Muscle layer of colon (tissue), 2 donors: ENCODE data around the gene ADGRB2.

Source experiments
- H3K27ac ChIP-seq: one replicate; pipeline ENCODE4 v1.7.0; 2013; ENCODE audit warnings: low read depth, mild to moderate bottlenecking, low read length, moderate library complexity
- H3K27me3 ChIP-seq, 2 donors: one replicate each; pipeline ENCODE4 v1.7.0; 2013; ENCODE audit warnings: low read length in 2 of 2, mild to moderate bottlenecking in 2 of 2; ENCODE audit not compliant: insufficient read depth in 2 of 2, control insufficient read depth in 1 of 2
- H3K36me3 ChIP-seq: one replicate; pipeline ENCODE4 v1.7.0; 2013; ENCODE audit warnings: mild to moderate bottlenecking, low read length; ENCODE audit not compliant: insufficient read depth
- H3K4me1 ChIP-seq: one replicate; pipeline ENCODE4 v1.7.0; 2013; ENCODE audit warnings: mild to moderate bottlenecking, low read length; ENCODE audit not compliant: insufficient read depth
- H3K4me3 ChIP-seq, 2 donors: one replicate each; pipeline ENCODE4 v1.7.0; 2013; ENCODE audit warnings: low read length in 2 of 2, low read depth in 1 of 2, mild to moderate bottlenecking in 1 of 2, moderate library complexity in 1 of 2
- H3K9ac ChIP-seq: one replicate; pipeline ENCODE4 v1.7.0; 2013; ENCODE audit warnings: low read length
- H3K9me3 ChIP-seq: one replicate; pipeline ENCODE4 v1.7.0; 2013; ENCODE audit warnings: mild to moderate bottlenecking, low read length
- donor health status: abdominal sarcoma.
- donor health status: Adenocarcinoma of cecum.

ADGRB2 gene

GRCh38 chr1:31793586-31794285 is 29.6 kb upstream of the ADGRB2 start:
- H3K4me1 ChIP-seq: peaks cover 7% of the 10 kb centered on the region
- H3K9me3 ChIP-seq: no peaks in the 10 kb centered on the region
- no peaks in the 10 kb centered on the region for H3K27me3 ChIP-seq
- no peak overlapping the region for H3K4me3 ChIP-seq
- H3K9ac ChIP-seq: no peak overlapping the region
- no peaks in the 10 kb centered on the region for H3K36me3 ChIP-seq
- H3K27ac ChIP-seq: no peak overlapping the region

- Histone ChIP-seq H3K4me1 (peaks cover 9% of the 10 kb centered on the region), H3K27me3 (no peaks in the 10 kb centered on the region), H3K9ac (no peak overlapping the region), H3K4me3 (no peak overlapping the region), H3K36me3 (no peaks in the 10 kb centered on the region), H3K9me3 (no peaks in the 10 kb centered on the region), H3K27ac (no peak overlapping the region)
Observed at GRCh38 chr1:31793086-31793485, 28.9 kb upstream of the ADGRB2 start.

- Histone ChIP-seq H3K4me1 (peaks cover 9% of the 10 kb centered on the region), H3K27me3 (no peaks in the 10 kb centered on the region), H3K4me3 (no peak overlapping the region), H3K27ac (no peak overlapping the region), H3K9ac (no peak overlapping the region), H3K36me3 (no peaks in the 10 kb centered on the region), H3K9me3 (no peaks in the 10 kb centered on the region)
Observed at GRCh38 chr1:31792541-31792940, 28.4 kb upstream of the ADGRB2 start.

- H3K4me3 ChIP-seq: no peak overlapping the region
- no peak overlapping the region for H3K27ac ChIP-seq
- H3K4me1 ChIP-seq: peaks cover 9% of the 10 kb centered on the region
- no peaks in the 10 kb centered on the region for H3K27me3 ChIP-seq
- H3K9ac ChIP-seq: no peak overlapping the region
- H3K9me3 ChIP-seq: no peaks in the 10 kb centered on the region
- no peaks in the 10 kb centered on the region for H3K36me3 ChIP-seq
Observed at GRCh38 chr1:31792116-31792515, 28.0 kb upstream of the ADGRB2 start.

- Histone ChIP-seq H3K9ac (no peak overlapping the region), H3K4me1 (peaks cover 9% of the 10 kb centered on the region), H3K9me3 (no peaks in the 10 kb centered on the region), H3K4me3 (no peak overlapping the region), H3K27me3 (no peaks in the 10 kb centered on the region), H3K27ac (no peak overlapping the region), H3K36me3 (no peaks in the 10 kb centered on the region)
Observed at GRCh38 chr1:31791131-31791858, 27.2 kb upstream of the ADGRB2 start.

GRCh38 chr1:31790641-31791091 is 26.5 kb upstream of the ADGRB2 start:
- no peak overlapping the region for H3K9ac ChIP-seq
- no peak overlapping the region for H3K27ac ChIP-seq
- H3K27me3 ChIP-seq: no peaks in the 10 kb centered on the region
- H3K9me3 ChIP-seq: no peaks in the 10 kb centered on the region
- H3K4me3 ChIP-seq: no peak overlapping the region
- no peaks in the 10 kb centered on the region for H3K36me3 ChIP-seq
- H3K4me1 ChIP-seq: peaks cover 9% of the 10 kb centered on the region

- Histone ChIP-seq H3K9me3 (no peaks in the 10 kb centered on the region), H3K27me3 (no peaks in the 10 kb centered on the region), H3K4me1 (peaks cover 9% of the 10 kb centered on the region), H3K27ac (no peak overlapping the region), H3K36me3 (no peaks in the 10 kb centered on the region), H3K9ac (no peak overlapping the region), H3K4me3 (no peak overlapping the region)
Observed at GRCh38 chr1:31790140-31790539, 26.0 kb upstream of the ADGRB2 start.

GRCh38 chr1:31789259-31790065 is 25.3 kb upstream of the ADGRB2 start:
- Histone ChIP-seq H3K27ac (no peak overlapping the region), H3K9me3 (no peaks in the 10 kb centered on the region), H3K27me3 (no peaks in the 10 kb centered on the region), H3K4me1 (peaks cover 9% of the 10 kb centered on the region), H3K4me3 (peak overlapping the region; percentile 55 to 71), H3K36me3 (no peaks in the 10 kb centered on the region), H3K9ac (no peak overlapping the region)

GRCh38 chr1:31788825-31789256 is 24.7 kb upstream of the ADGRB2 start:
- Histone ChIP-seq H3K4me1 (peaks cover 9% of the 10 kb centered on the region), H3K27me3 (no peaks in the 10 kb centered on the region), H3K36me3 (no peaks in the 10 kb centered on the region), H3K4me3 (peak overlapping the region; percentile 55 to 71), H3K9ac (no peak overlapping the region), H3K9me3 (no peaks in the 10 kb centered on the region), H3K27ac (peak overlapping the region; percentile 52)

GRCh38 chr1:31788138-31788824 is 24.1 kb upstream of the ADGRB2 start:
- Histone ChIP-seq H3K27me3 (no peaks in the 10 kb centered on the region), H3K4me1 (peaks cover 9% of the 10 kb centered on the region), H3K4me3 (peak overlapping the region; percentile 55 to 71), H3K9ac (no peak overlapping the region), H3K36me3 (no peaks in the 10 kb centered on the region), H3K27ac (peak overlapping the region; percentile 52), H3K9me3 (no peaks in the 10 kb centered on the region)

GRCh38 chr1:31787786-31788137 is 23.6 kb upstream of the ADGRB2 start:
- Histone ChIP-seq H3K27ac (peak overlapping the region; percentile 52), H3K9me3 (no peaks in the 10 kb centered on the region), H3K27me3 (no peaks in the 10 kb centered on the region), H3K4me3 (peak overlapping the region in 1 of 2 donors; percentile 71), H3K36me3 (no peaks in the 10 kb centered on the region), H3K4me1 (peaks cover 9% of the 10 kb centered on the region), H3K9ac (no peak overlapping the region)
